ENCODE measurements around the gene DPP8. TPM values are rescaled to one million over a fixed set of nuclear protein-coding genes. Genes with fewer than 3 reads are reported as not detected.
"Not testable (repeated sequence)": the region's sequence is repeated elsewhere in the genome, so short reads cannot be mapped to it uniquely, and the experiment has no call there.

The DPP8 gene
- total and polyA plus RNA-seq, 10 of the 15 experiments (the other 5 are each of a cell fraction or from before 2014, with no cell fraction given), result 12.0 to 30.6 (median 24.3) TPM

DNA sequence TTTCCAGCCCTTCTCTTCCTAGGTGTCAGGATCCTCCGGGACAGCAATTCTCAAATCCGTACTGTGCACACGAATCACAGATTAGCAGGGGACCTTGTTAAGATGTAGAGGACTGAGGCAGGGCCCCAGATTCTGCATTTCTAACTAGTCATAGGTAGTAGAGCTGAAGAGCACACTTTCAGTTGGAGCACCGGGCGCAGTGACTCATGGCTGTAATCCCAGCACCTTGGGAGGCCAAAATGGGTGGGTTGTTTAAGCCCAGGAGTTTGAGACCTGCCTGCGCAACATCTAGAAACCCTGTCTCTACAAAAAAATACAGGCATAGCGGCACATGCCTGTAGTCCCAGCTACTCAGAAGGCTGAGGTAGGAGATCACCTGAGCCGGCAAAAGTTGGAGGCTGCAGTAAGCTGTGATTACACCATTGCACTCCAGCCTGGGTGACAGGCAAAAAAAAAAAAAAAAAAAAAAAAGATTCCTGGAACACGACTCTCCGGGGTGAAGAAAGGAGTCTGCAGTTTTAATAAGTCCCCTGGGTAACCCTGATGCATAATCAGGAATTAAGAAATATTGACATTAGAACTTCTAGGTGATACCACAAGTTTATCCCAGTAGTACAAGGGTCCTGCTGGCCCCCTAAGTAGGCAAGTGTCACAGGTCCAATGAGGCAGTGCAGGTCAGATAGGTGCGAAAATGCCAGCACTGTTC lies 118.3 kb downstream of the DPP8 start:
- no peak overlapping the region for H3K27ac ChIP-seq (ENCODE audit: control insufficient read depth, insufficient read depth)
- TF ChIP-seq PML (IDR thresholded peaks at IDR 0.05; ENCODE audit: low read length) (no peak), PAX8 (IDR thresholded peaks at IDR 0.05) (no peak), WRNIP1 (IDR thresholded peaks at IDR 0.05; ENCODE audit: borderline replicate concordance, low read depth, low read length) (no peak), SREBF1 (IDR thresholded peaks at IDR 0.05; ENCODE audit: low read length) (no peak), TCF12 (IDR thresholded peaks at IDR 0.05; ENCODE audit: low read depth, low read length) (no peak), RELB (IDR thresholded peaks at IDR 0.05; ENCODE audit: low read depth) (no peak), RUNX3 (IDR thresholded peaks at IDR 0.05; ENCODE audit: low read length) (no peak)
- ChIA-PET RAD21 (ENCODE audit: unreplicated experiment) (interaction anchor here (3.9 kb wide), 1 partner anchor 36 kb away, joined by 19 read pairs; no protein-coding TSS in a partner anchor), POLR2A (interaction anchor here (0.7 to 1.0 kb wide), 3 partner anchors 19 to 1495 kb away, joined by 3 to 7 read pairs (median 6); no protein-coding TSS in a partner anchor), CTCF (interaction anchor here (0.6 to 5.7 kb wide), 13 partner anchors 10 to 179 kb away, joined by 3 to 68 read pairs (median 6); no protein-coding TSS in a partner anchor), SMC1A (ENCODE audit: uncharacterized antibody, unreplicated experiment) (interaction anchor here (0.6 to 1.4 kb wide), 5 partner anchors 9 to 279 kb away, joined by 3 to 4 read pairs (median 3); no protein-coding TSS in a partner anchor)
- H2AFZ ChIP-seq (ENCODE audit: control insufficient read depth, low read depth, low read length), result no peak overlapping the region
- no peak overlapping the region for H3K4me2 ChIP-seq (ENCODE audit: control insufficient read depth, insufficient read depth)
- in situ Hi-C loops (cut with MboI), result no loop called here
- ATAC-seq (no peak), FAIRE-seq (no peak), DNase-seq (ENCODE audit: low read depth, low spot score) (no peak)
- H3K79me2 ChIP-seq (ENCODE audit: control insufficient read depth, insufficient read depth, low read length), result no peaks in the 10 kb centered on the region
- WGBS (ENCODE audit: insufficient coverage, insufficient replicate concordance, low lambda C conversion rate, missing lambda C conversion rate), result 35% methylated on average over 11 of the region's 11 CpGs
- H3K9ac ChIP-seq (ENCODE audit: control insufficient read depth, insufficient read depth, low read length), result no peak overlapping the region
- H3K9me3 ChIP-seq (replicated peaks; ENCODE audit: control insufficient read depth, insufficient read depth, low read length), result no peaks in the 10 kb centered on the region
- no peaks in the 10 kb centered on the region for H3K4me1 ChIP-seq (ENCODE audit: control insufficient read depth, insufficient read depth, low read length)
- H4K20me1 ChIP-seq (ENCODE audit: control insufficient read depth, insufficient read depth), result no peaks in the 10 kb centered on the region
- H3K27me3 ChIP-seq (replicated peaks in 1 of 2; ENCODE audit: control insufficient read depth in 2 of 2, insufficient read depth in 2 of 2, low read length in 1 of 2), result peaks cover 4% of the 10 kb centered on the region in 2 experiments
- BruUV-seq (replicated peaks), result no TSS peak
- no peaks in the 10 kb centered on the region for H3K36me3 ChIP-seq (ENCODE audit: control insufficient read depth in 2 of 2, insufficient read depth in 2 of 2, low read length in 1 of 2)
- intact Hi-C loops (cut with micrococcal nuclease; ENCODE audit: unreplicated experiment), result no loop called here
- no peak overlapping the region for H3K4me3 ChIP-seq

- CTCF ChIA-PET, result interaction anchor here (1.3 to 5.7 kb wide), 3 partner anchors 12 to 113 kb away, joined by 3 to 68 read pairs (median 3); no protein-coding TSS in a partner anchor
- BruUV-seq (replicated peaks); H3K27ac ChIP-seq (ENCODE audit: control insufficient read depth, insufficient read depth); H3K27me3 ChIP-seq (replicated peaks in 1 of 2; ENCODE audit: control insufficient read depth in 2 of 2, insufficient read depth in 2 of 2, low read length in 1 of 2); FAIRE-seq; H3K4me3 ChIP-seq; in situ Hi-C loops (cut with MboI); H3K4me2 ChIP-seq (ENCODE audit: control insufficient read depth, insufficient read depth); POLR2A ChIA-PET; RAD21 ChIA-PET (ENCODE audit: unreplicated experiment); H3K4me1 ChIP-seq (ENCODE audit: control insufficient read depth, insufficient read depth, low read length); H3K9me3 ChIP-seq (replicated peaks; ENCODE audit: control insufficient read depth, insufficient read depth, low read length); ATAC-seq; H2AFZ ChIP-seq (ENCODE audit: control insufficient read depth, low read depth, low read length); DNase-seq (ENCODE audit: low read depth, low spot score); H3K79me2 ChIP-seq (ENCODE audit: control insufficient read depth, insufficient read depth, low read length); intact Hi-C loops (cut with micrococcal nuclease; ENCODE audit: unreplicated experiment); H4K20me1 ChIP-seq (ENCODE audit: control insufficient read depth, insufficient read depth); H3K9ac ChIP-seq (ENCODE audit: control insufficient read depth, insufficient read depth, low read length); H3K36me3 ChIP-seq (ENCODE audit: control insufficient read depth in 2 of 2, insufficient read depth in 2 of 2, low read length in 1 of 2): not testable (repeated sequence)
- WGBS (ENCODE audit: insufficient coverage, insufficient replicate concordance, low lambda C conversion rate, missing lambda C conversion rate), result 73% methylated on average over 16 of the region's 16 CpGs
- SMC1A ChIA-PET (ENCODE audit: uncharacterized antibody, unreplicated experiment), result interaction anchor here (1.4 kb wide), 2 partner anchors 8 to 16 kb away, joined by 3 read pairs; no protein-coding TSS in a partner anchor
These were observed 119.0 kb downstream of the DPP8 start for GRCh38 chr15:65398486-65398885.
